GM23248 (cell line): Measurements from ENCODE around the gene TRAK2.

Source experiments
- EZH2 ChIP-seq: fragments of 200-600 bp; sonication (generic); IDR thresholded peaks from 2 replicates; pipeline ENCODE4 v1.6.1; 2018; ENCODE audit warnings: antibody characterized with exemption, mild to moderate bottlenecking; ENCODE audit not compliant: insufficient read depth, poor library complexity, severe bottlenecking
- EZH2phosphoT487 ChIP-seq: fragments of 200-600 bp; sonication (generic); IDR thresholded peaks from 2 replicates; pipeline ENCODE4 v1.6.1; 2018; ENCODE audit warnings: antibody characterized with exemption, moderate library complexity, mild to moderate bottlenecking, low read depth; ENCODE audit not compliant: insufficient read depth

GRCh38 chr2:201432621-201433393 lies 18.5 kb downstream of the TRAK2 start:
- no peak for TF ChIP-seq EZH2phosphoT487
- TF ChIP-seq EZH2, result no peak
